Left lung (tissue), 10 donors: ENCODE data around the gene DGKI. TPM values are rescaled to one million over a fixed set of nuclear protein-coding genes. Genes with fewer than 3 reads are reported as not detected.

ENCODE experiments used
- ATAC-seq: fragments of 200-7000 bp; cut with Tn5 transposase; one replicate; pipeline ENCODE4 v1.9.1; 2020; ENCODE audit warnings: moderate library complexity
- DNase-seq, 4 donors: peaks; one replicate each; pipeline ENCODE4 v3.0.0-alpha.2; 2013 to 2020
- H3K27ac ChIP-seq, 2 donors: fragments of 200-600 bp; sonication (generic) in 1 of 2; one replicate each; pipeline versions ENCODE4 v1.5.0 to v1.8.0; 2020 to 2021
- H3K27me3 ChIP-seq, 2 donors: fragments of 200-600 bp; sonication (generic) in 1 of 2; one replicate each; pipeline versions ENCODE4 v1.5.0 to v1.8.0; 2020 to 2021
- H3K36me3 ChIP-seq, 2 donors: fragments of 200-600 bp; sonication (generic) in 1 of 2; one replicate each; pipeline versions ENCODE4 v1.5.0 to v1.8.0; 2020 to 2021
- H3K4me1 ChIP-seq, 2 donors: fragments of 200-600 bp; one replicate each; pipeline ENCODE4 v1.8.0; 2021
- H3K4me3 ChIP-seq, 2 donors: fragments of 200-600 bp; sonication (generic) in 1 of 2; one replicate each; pipeline versions ENCODE4 v1.5.0 to v1.8.0; 2020 to 2021; ENCODE audit warnings: mild to moderate bottlenecking in 1 of 2
- H3K9me3 ChIP-seq, 2 donors: fragments of 200-600 bp; sonication (generic) in 1 of 2; one replicate each; pipeline versions ENCODE4 v1.5.0 to v1.8.0; 2020 to 2021
- CTCF ChIP-seq, 2 donors: fragments of 200-600 bp; sonication (generic) in 1 of 2; IDR thresholded peaks; one replicate each; pipeline versions ENCODE4 v1.5.0 to v1.8.0; 2021; ENCODE audit warnings: antibody characterized with exemption in 2 of 2
- intact Hi-C, 2 donors: fragments of 100-400 bp; cut with DNase I; formaldehyde crosslinking; loops; one replicate each; pipeline versions ENCODE4 v1.11.2 to v1.14.2; 2022
- polyA plus RNA-seq, 6 donors: library from polyadenylated mRNA; unstranded; fragments of 120-200 nt; gene quantifications; one replicate each; pipeline ENCODE4 v1.2.1, GENCODE V29; 2013; ENCODE audit not compliant: insufficient read length in 6 of 6
- total RNA-seq, 2 donors: library from RNA; stranded (reverse); fragmentation: NEBNext Ultra II Directional; extraction: Animal tissue kit (Norgen Biotek cat#: 25700); gene quantifications; one replicate each; pipeline ENCODE4 v1.2.1, GENCODE V29; 2021
- donor health status: DM: no; HTN: yes; CAD: no.
- donor health status: DM: no; HTN: no; CAD: no.

The DGKI gene
- total and polyA plus RNA-seq, 8 donors, result 0.34 to 1.4 (median 0.50) TPM

- no peaks in the 10 kb centered on the region for H3K9me3 ChIP-seq
- H3K4me1 ChIP-seq, result no peaks in the 10 kb centered on the region
- H3K27me3 ChIP-seq, result no peaks in the 10 kb centered on the region
- intact Hi-C loops, result no loop called here
- DNase-seq, result no peak
- H3K27ac ChIP-seq, result no peak overlapping the region
- H3K4me3 ChIP-seq, result no peak overlapping the region
- no peak for TF ChIP-seq CTCF (IDR thresholded peaks at IDR 0.05)
- no peak for ATAC-seq
- peaks cover 0 to 42% of the 10 kb centered on the region in 2 donors for H3K36me3 ChIP-seq
Measured at GRCh38 chr7:137871170-137871915, 24.6 kb upstream of the DGKI start.

GRCh38 chr7:137870684-137871083 is 23.9 kb upstream of the DGKI start:
- Histone ChIP-seq H3K9me3 (no peaks in the 10 kb centered on the region), H3K27me3 (no peaks in the 10 kb centered on the region), H3K36me3 (peaks cover 0 to 38% of the 10 kb centered on the region in 2 donors), H3K4me3 (no peak overlapping the region), H3K4me1 (no peaks in the 10 kb centered on the region), H3K27ac (no peak overlapping the region)
- TF ChIP-seq CTCF (IDR thresholded peaks at IDR 0.05), result no peak
- ATAC-seq (no peak), DNase-seq (no peak)
- intact Hi-C loops, result no loop called here

GRCh38 chr7:137870078-137870477 is 23.3 kb upstream of the DGKI start:
- Histone ChIP-seq H3K27ac (no peak overlapping the region), H3K27me3 (no peaks in the 10 kb centered on the region), H3K4me1 (no peaks in the 10 kb centered on the region), H3K9me3 (no peaks in the 10 kb centered on the region), H3K36me3 (peaks cover 0 to 38% of the 10 kb centered on the region in 2 donors), H3K4me3 (no peak overlapping the region)
- intact Hi-C loops, result no loop called here
- no peak for TF ChIP-seq CTCF (IDR thresholded peaks at IDR 0.05)
- DNase-seq, result no peak
- no peak for ATAC-seq

DNA sequence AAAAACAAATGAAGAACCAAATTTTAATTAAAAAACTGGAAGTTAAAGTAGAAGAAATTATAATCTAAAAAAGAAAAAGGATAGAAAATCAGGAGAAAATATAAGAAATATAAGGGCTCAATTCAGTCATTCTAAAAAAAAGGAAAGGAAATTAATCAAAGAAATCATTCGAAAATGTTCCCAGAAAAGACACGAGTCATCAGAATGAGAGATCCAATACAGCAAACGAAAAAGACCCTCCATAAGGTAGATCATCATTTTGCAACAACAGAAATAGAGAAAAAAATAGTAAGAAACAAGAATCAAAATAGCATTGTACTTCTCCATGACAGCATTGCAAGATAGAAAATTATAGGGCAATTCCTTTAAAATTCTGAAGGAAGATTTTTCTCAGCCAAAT is 22.5 kb upstream of the DGKI start:
- Histone ChIP-seq H3K27me3 (no peaks in the 10 kb centered on the region), H3K4me1 (no peaks in the 10 kb centered on the region), H3K27ac (no peak overlapping the region), H3K36me3 (peaks cover 0 to 40% of the 10 kb centered on the region in 2 donors), H3K4me3 (no peak overlapping the region), H3K9me3 (no peaks in the 10 kb centered on the region)
- no peak for DNase-seq
- TF ChIP-seq CTCF (IDR thresholded peaks at IDR 0.05), result no peak
- no peak for ATAC-seq
- intact Hi-C loops, result no loop called here

DNA sequence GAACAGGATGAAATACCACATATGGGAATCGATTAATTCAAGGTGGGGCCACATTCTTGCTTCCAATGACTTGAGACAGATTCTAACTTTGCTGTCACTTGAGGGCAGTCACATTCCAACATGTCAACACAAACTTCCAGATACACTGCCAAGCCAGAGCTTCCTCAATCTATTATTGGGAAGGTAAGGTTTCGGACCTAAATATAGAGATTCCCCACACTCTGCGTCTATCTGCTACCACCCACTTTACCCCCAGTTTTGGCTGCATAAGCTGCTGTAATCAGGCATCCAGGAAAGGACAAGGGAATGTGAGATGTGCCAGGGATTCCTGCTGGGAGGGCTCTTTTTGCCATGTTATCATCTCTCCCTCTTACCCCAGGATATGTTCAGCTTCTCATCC is 20.5 kb upstream of the DGKI start:
- ATAC-seq, result no peak
- H3K36me3 ChIP-seq, result peaks cover 0 to 39% of the 10 kb centered on the region in 2 donors
- intact Hi-C loops, result no loop called here
- no peaks in the 10 kb centered on the region for H3K9me3 ChIP-seq
- no peak for DNase-seq
- no peak overlapping the region for H3K27ac ChIP-seq
- no peak for TF ChIP-seq CTCF (IDR thresholded peaks at IDR 0.05)
- no peaks in the 10 kb centered on the region for H3K4me1 ChIP-seq
- H3K4me3 ChIP-seq, result no peak overlapping the region
- H3K27me3 ChIP-seq, result no peaks in the 10 kb centered on the region
